ENCODE data around the gene FAM83F.

DNA sequence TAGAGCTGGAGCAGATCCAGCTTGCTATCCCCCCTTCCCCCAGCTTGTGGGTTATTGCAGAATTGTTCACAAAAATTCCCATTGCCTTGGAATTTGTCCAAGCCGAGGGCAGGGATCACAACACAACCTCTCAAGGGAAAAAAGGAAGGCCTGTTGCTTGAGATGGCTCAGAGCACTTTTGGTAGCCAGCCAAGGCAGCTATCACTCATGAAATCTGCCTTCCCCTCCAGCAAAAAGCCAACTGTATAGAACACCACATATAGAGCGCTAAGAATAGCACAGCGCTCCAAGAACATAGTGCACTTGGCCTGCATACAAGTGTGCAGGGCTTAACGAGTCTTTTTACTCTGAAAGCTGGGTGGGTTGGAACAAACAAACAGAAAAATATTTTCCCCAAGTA, 46.2 kb downstream of the FAM83F start:
- TF ChIP-seq, protein P1, sequence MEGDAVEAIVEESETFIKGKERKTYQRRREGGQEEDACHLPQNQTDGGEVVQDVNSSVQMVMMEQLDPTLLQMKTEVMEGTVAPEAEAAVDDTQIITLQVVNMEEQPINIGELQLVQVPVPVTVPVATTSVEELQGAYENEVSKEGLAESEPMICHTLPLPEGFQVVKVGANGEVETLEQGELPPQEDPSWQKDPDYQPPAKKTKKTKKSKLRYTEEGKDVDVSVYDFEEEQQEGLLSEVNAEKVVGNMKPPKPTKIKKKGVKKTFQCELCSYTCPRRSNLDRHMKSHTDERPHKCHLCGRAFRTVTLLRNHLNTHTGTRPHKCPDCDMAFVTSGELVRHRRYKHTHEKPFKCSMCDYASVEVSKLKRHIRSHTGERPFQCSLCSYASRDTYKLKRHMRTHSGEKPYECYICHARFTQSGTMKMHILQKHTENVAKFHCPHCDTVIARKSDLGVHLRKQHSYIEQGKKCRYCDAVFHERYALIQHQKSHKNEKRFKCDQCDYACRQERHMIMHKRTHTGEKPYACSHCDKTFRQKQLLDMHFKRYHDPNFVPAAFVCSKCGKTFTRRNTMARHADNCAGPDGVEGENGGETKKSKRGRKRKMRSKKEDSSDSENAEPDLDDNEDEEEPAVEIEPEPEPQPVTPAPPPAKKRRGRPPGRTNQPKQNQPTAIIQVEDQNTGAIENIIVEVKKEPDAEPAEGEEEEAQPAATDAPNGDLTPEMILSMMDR (IDR thresholded peaks at IDR 0.05), result no peak
- no peak for TF ChIP-seq POLR2AphosphoS5 (IDR thresholded peaks at IDR 0.05; ENCODE audit: insufficient read depth in 1 of 2, low read depth in 1 of 2)

Data from vagina (tissue), 2 donors.